NOMO-1 treated with dmso at 0.1 percent for 144 hours (cell line): Measurements from ENCODE around the gene VSNL1.

Experiments
- DNase-seq: peaks from one replicate; lab custom pipeline; 2025; ENCODE audit not compliant: unreplicated experiment; lab: John Stamatoyannopoulos, UW

The VSNL1 gene

GRCh38 chr2:17580319-17580715, 39.8 kb downstream of the VSNL1 start:
- DNase-seq, result no peak

- no peak for DNase-seq
Observed at GRCh38 chr2:17581831-17582230, 41.3 kb downstream of the VSNL1 start.

GRCh38 chr2:17583166-17583565, 42.7 kb downstream of the VSNL1 start:
- DNase-seq, result no peak

GRCh38 chr2:17583646-17584045, 43.1 kb downstream of the VSNL1 start:
- no peak for DNase-seq

- DNase-seq, result no peak
Observed at GRCh38 chr2:17584689-17585088, 44.2 kb downstream of the VSNL1 start.

- DNase-seq, result no peak
Observed at GRCh38 chr2:17587469-17587868, 47.0 kb downstream of the VSNL1 start.

- DNase-seq, result no peak
Observed at GRCh38 chr2:17588031-17588430, 47.5 kb downstream of the VSNL1 start.

- no peak for DNase-seq
Observed at GRCh38 chr2:17589406-17590035, 49.0 kb downstream of the VSNL1 start.

- DNase-seq, result no peak
Observed at GRCh38 chr2:17590342-17590911, 49.9 kb downstream of the VSNL1 start.

GRCh38 chr2:17591846-17592245, 51.4 kb downstream of the VSNL1 start:
- no peak for DNase-seq

- DNase-seq, result no peak
Observed at GRCh38 chr2:17592731-17593409, 52.4 kb downstream of the VSNL1 start.

- DNase-seq, result no peak
Observed at GRCh38 chr2:17593445-17593840, 52.9 kb downstream of the VSNL1 start.

- DNase-seq, result no peak
Observed at GRCh38 chr2:17593841-17594491, 53.5 kb downstream of the VSNL1 start.

- no peak for DNase-seq
Observed at GRCh38 chr2:17594533-17595401, 54.3 kb downstream of the VSNL1 start.

- DNase-seq, result no peak
Observed at GRCh38 chr2:17599617-17600016, 59.1 kb downstream of the VSNL1 start.

GRCh38 chr2:17600556-17601204, 60.2 kb downstream of the VSNL1 start:
- no peak for DNase-seq

- no peak for DNase-seq
Observed at GRCh38 chr2:17604050-17604449, 63.6 kb downstream of the VSNL1 start.

- DNase-seq, result no peak
Observed at GRCh38 chr2:17605696-17606095, 65.2 kb downstream of the VSNL1 start.

GRCh38 chr2:17606851-17607250, 66.4 kb downstream of the VSNL1 start:
- DNase-seq, result no peak

- no peak for DNase-seq
Observed at GRCh38 chr2:17607379-17607778, 66.9 kb downstream of the VSNL1 start.

GRCh38 chr2:17608251-17608650, 67.8 kb downstream of the VSNL1 start:
- DNase-seq, result no peak
